GM06990 (cell line): ENCODE data around the gene NDUFB1.

Source experiments
- DNase-seq: peaks from one replicate; pipeline ENCODE4 v3.0.0-alpha.2; 2011; ENCODE audit not compliant: insufficient read length; ENCODE audit errors: extremely low read depth
- H3K27me3 ChIP-seq: replicated peaks from 2 replicates; pipeline ENCODE4 v1.6.0; 2011; ENCODE audit warnings: low read length; ENCODE audit not compliant: control insufficient read depth, insufficient read depth
- H3K36me3 ChIP-seq: 2 replicates; pipeline ENCODE4 v1.5.1; 2011; ENCODE audit warnings: low read length; ENCODE audit not compliant: control insufficient read depth, insufficient read depth
- H3K4me3 ChIP-seq: replicated peaks from 2 replicates; pipeline ENCODE4 v1.5.1; 2011; ENCODE audit warnings: low read depth, mild to moderate bottlenecking, control low read depth, low read length
- CTCF ChIP-seq: IDR thresholded peaks from 2 replicates; pipeline ENCODE4 v1.5.1; 2011; ENCODE audit warnings: low read length, control low read depth, mild to moderate bottlenecking, inconsistent platforms; ENCODE audit not compliant: insufficient read depth, poor library complexity, severe bottlenecking

Gene NDUFB1

GRCh38 chr14:92106143-92106926 is 15.2 kb downstream of the NDUFB1 start, which contains the start of gene ATXN3:
TSS of gene ATXN3 (minus strand) at chr14:92106582. CDS start at chr14:92106552, 30 bp downstream.
- Histone ChIP-seq H3K36me3 (no peaks in the 10 kb centered on the region), H3K27me3 (no peaks in the 10 kb centered on the region), H3K4me3 (peak within 1 kb of the TSS; percentile 91)
- peak; percentile 90 for DNase-seq
- peak; percentile 88 for TF ChIP-seq CTCF

GRCh38 chr14:92105893-92106142 is 15.7 kb downstream of the NDUFB1 start:
- peak overlapping the region; percentile 91 for H3K4me3 ChIP-seq
- no peak for TF ChIP-seq CTCF
- H3K27me3 ChIP-seq, result no peaks in the 10 kb centered on the region
- H3K36me3 ChIP-seq, result no peaks in the 10 kb centered on the region
- DNase-seq, result no peak

- Histone ChIP-seq H3K36me3 (no peaks in the 10 kb centered on the region), H3K27me3 (no peaks in the 10 kb centered on the region), H3K4me3 (peak overlapping the region; percentile 91)
- no peak for DNase-seq
- TF ChIP-seq CTCF, result no peak
These were observed 16.2 kb downstream of the NDUFB1 start for GRCh38 chr14:92105073-92105892.

GRCh38 chr14:92103363-92103989 is 18.0 kb downstream of the NDUFB1 start:
- TF ChIP-seq CTCF, result no peak
- no peak overlapping the region for H3K4me3 ChIP-seq
- H3K36me3 ChIP-seq, result no peaks in the 10 kb centered on the region
- no peaks in the 10 kb centered on the region for H3K27me3 ChIP-seq
- no peak for DNase-seq

GRCh38 chr14:92099802-92100201 is 21.7 kb downstream of the NDUFB1 start:
- DNase-seq, result no peak
- Histone ChIP-seq H3K4me3 (no peak overlapping the region), H3K36me3 (no peaks in the 10 kb centered on the region), H3K27me3 (no peaks in the 10 kb centered on the region)
- TF ChIP-seq CTCF, result no peak
